ENCODE measurements around the gene CACNA2D1. TPM values are rescaled to one million over a fixed set of nuclear protein-coding genes. Genes with fewer than 3 reads are reported as not detected.

CACNA2D1 gene
- total and polyA plus RNA-seq, 8 donors: 1.8 to 72.7 (median 5.7) TPM

- no peak overlapping the region for H3K4me3 ChIP-seq
- no peaks in the 10 kb centered on the region for H3K36me3 ChIP-seq
- WGBS, 5 donors: 77 to 100% (median 93%) methylated on average over 3 of the region's 3 CpGs
- H3K9me3 ChIP-seq: no peaks in the 10 kb centered on the region
- H3K27me3 ChIP-seq: no peaks in the 10 kb centered on the region
- TF ChIP-seq CTCF (IDR thresholded peaks at IDR 0.05) (no peak), POLR2AphosphoS5 (IDR thresholded peaks at IDR 0.05) (no peak), POLR2A (IDR thresholded peaks at IDR 0.05) (no peak), EP300 (IDR thresholded peaks at IDR 0.05) (no peak)
- peaks cover 0 to 8% (median 0%) of the 10 kb centered on the region in 4 donors for H3K4me1 ChIP-seq
- intact Hi-C loops (cut with DNase I; ENCODE audit: low total_unique reads): no loop called here
- no peak overlapping the region for H3K27ac ChIP-seq
- DNase-seq: no peak
Measured at GRCh38 chr7:82255706-82256105, 187.9 kb downstream of the CACNA2D1 start.

GRCh38 chr7:82250598-82250997 lies 193.0 kb downstream of the CACNA2D1 start:
- DNase-seq: no peak
- H3K4me1 ChIP-seq: no peaks in the 10 kb centered on the region
- TF ChIP-seq EP300 (IDR thresholded peaks at IDR 0.05): no peak
- TF ChIP-seq POLR2AphosphoS5 (IDR thresholded peaks at IDR 0.05): no peak
- TF ChIP-seq POLR2A (IDR thresholded peaks at IDR 0.05): no peak
- TF ChIP-seq CTCF (IDR thresholded peaks at IDR 0.05): no peak

GRCh38 chr7:82249979-82250378 lies 193.6 kb downstream of the CACNA2D1 start:
- TF ChIP-seq POLR2AphosphoS5 (IDR thresholded peaks at IDR 0.05) (no peak), EP300 (IDR thresholded peaks at IDR 0.05) (no peak), CTCF (IDR thresholded peaks at IDR 0.05) (no peak), POLR2A (IDR thresholded peaks at IDR 0.05) (no peak)
- intact Hi-C loops (cut with DNase I; ENCODE audit: low total_unique reads): no loop called here
- no peaks in the 10 kb centered on the region for H3K9me3 ChIP-seq
- DNase-seq: no peak
- 88 to 98% (median 93%) methylated on average over 2 of the region's 2 CpGs for WGBS, 5 donors
- H3K4me3 ChIP-seq: no peak overlapping the region
- no peak overlapping the region for H3K27ac ChIP-seq
- no peaks in the 10 kb centered on the region for H3K4me1 ChIP-seq
- H3K27me3 ChIP-seq: no peaks in the 10 kb centered on the region
- H3K36me3 ChIP-seq: no peaks in the 10 kb centered on the region

More at GRCh38 chr7:82250598-82250997, 193.0 kb downstream of the CACNA2D1 start:
- Histone ChIP-seq H3K9me3 (no peaks in the 10 kb centered on the region), H3K36me3 (no peaks in the 10 kb centered on the region), H3K4me3 (no peak overlapping the region), H3K27me3 (no peaks in the 10 kb centered on the region), H3K27ac (no peak overlapping the region)
- intact Hi-C loops (cut with DNase I; ENCODE audit: low total_unique reads): no loop called here

- DNase-seq: peak in 1 of 2 donors; percentile 20
- Histone ChIP-seq H3K27me3 (no peaks in the 10 kb centered on the region), H3K4me1 (no peaks in the 10 kb centered on the region), H3K36me3 (no peaks in the 10 kb centered on the region), H3K27ac (no peak overlapping the region), H3K4me3 (no peak overlapping the region), H3K9me3 (no peaks in the 10 kb centered on the region)
- TF ChIP-seq CTCF (IDR thresholded peaks at IDR 0.05): peak in 1 of 7 experiments; percentile 37
- TF ChIP-seq POLR2AphosphoS5 (IDR thresholded peaks at IDR 0.05): no peak
- no peak for TF ChIP-seq POLR2A (IDR thresholded peaks at IDR 0.05)
- intact Hi-C loops (cut with DNase I; ENCODE audit: low total_unique reads): no loop called here
- 64 to 82% (median 77%) methylated on average over 3 of the region's 3 CpGs for WGBS, 5 donors
Measured at GRCh38 chr7:82247814-82248433, 195.7 kb downstream of the CACNA2D1 start.
